Ovary (tissue), 3 donors: ENCODE data around the gene STAT1.

Experiments
- EP300 ChIP-seq: sonication (generic); formaldehyde crosslinking; IDR thresholded peaks from one replicate; pipeline ENCODE4 v1.6.1; 2017; ENCODE audit warnings: antibody characterized with exemption
- POLR2A ChIP-seq: fragments of 450-650 bp; IDR thresholded peaks from one replicate; pipeline ENCODE4 v1.6.1; 2017; ENCODE audit warnings: antibody characterized with exemption, mild to moderate bottlenecking, moderate library complexity
- TF ChIP-seq, protein P1 (sequence below), 3 donors: fragments of 450-650 bp in 2 of 3; fragments of 200-600 bp in 1 of 3; IDR thresholded peaks; one replicate each; pipeline versions ENCODE4 v1.5.1 to v1.8.0; 2016 to 2022; ENCODE audit warnings: antibody characterized with exemption in 3 of 3, mild to moderate bottlenecking in 1 of 3
- donor health status: DM: no; HTN: no; CAD: no.

DNA sequence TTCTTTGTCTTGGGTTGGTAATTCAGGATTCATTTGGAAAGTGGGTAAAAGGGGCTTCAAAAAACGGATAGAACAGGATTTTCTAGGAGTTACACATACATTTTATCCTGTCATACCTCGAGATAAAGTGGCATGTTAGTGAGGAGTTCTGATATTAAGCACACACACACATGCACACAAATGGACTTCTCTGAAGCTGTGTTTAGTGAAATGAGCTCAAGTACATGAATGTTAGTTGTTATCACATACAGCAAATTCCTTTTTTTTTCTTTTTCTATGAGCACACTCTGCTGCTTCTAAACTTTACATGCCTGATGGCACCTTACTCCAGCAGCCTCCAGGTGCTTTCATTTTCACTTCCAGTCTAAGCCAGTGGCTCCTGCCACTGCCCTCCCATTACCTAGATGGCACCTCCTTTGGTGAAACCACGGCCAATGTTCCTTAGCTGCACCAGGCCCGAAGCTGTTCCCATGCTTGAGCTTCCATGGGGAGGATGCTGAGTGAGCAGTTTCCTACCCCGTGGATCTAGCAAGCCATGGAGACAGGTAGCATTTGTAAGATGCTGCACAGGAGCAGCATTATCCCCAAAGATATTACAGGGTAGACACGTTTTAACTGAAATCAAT, 49.7 kb downstream of the STAT1 start:
- TF ChIP-seq, protein P1, sequence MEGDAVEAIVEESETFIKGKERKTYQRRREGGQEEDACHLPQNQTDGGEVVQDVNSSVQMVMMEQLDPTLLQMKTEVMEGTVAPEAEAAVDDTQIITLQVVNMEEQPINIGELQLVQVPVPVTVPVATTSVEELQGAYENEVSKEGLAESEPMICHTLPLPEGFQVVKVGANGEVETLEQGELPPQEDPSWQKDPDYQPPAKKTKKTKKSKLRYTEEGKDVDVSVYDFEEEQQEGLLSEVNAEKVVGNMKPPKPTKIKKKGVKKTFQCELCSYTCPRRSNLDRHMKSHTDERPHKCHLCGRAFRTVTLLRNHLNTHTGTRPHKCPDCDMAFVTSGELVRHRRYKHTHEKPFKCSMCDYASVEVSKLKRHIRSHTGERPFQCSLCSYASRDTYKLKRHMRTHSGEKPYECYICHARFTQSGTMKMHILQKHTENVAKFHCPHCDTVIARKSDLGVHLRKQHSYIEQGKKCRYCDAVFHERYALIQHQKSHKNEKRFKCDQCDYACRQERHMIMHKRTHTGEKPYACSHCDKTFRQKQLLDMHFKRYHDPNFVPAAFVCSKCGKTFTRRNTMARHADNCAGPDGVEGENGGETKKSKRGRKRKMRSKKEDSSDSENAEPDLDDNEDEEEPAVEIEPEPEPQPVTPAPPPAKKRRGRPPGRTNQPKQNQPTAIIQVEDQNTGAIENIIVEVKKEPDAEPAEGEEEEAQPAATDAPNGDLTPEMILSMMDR (IDR thresholded peaks at IDR 0.05) = no peak
- TF ChIP-seq POLR2A (no peak), EP300 (no peak)
